Measurements from ENCODE around the gene A2ML1. TPM values are rescaled to one million over a fixed set of nuclear protein-coding genes. Genes with fewer than 3 reads are reported as not detected.
"Not testable (repeated sequence)": the region's sequence is repeated elsewhere in the genome, so short reads cannot be mapped to it uniquely, and the experiment has no call there.

Gene A2ML1
- not detected in 2 replicates for total RNA-seq (2014; rRNA removed; shearing (Covaris generic))

DNA sequence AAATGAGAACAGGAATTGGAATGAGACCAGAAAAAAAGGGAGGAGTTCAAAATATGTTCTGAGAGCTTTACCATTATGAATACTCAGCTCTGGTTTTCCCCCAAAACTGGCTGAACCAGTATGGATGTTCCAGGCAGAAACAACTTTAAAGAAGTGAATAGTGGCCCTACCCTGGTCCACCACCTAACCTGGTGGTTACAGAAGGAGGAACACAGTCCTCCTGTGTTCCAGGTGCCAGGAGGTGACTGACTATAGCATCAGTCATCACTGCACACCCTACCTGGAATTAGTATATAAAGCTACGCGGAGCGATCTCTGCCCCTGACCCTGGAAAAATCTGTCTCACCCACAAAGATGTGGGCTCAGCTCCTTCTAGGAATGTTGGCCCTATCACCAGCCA lies at the start of gene A2ML1:
Gene A2ML1 (plus strand): TSS at position 324 of the 400 bp plus-strand sequence. CDS start 31 bp downstream, at position 355.
- no peak for DNase-seq (ENCODE audit: low spot score)
- in situ Hi-C loops (cut with HindIII; ENCODE audit: low sequenced_read_pairs): no loop called here

DNA sequence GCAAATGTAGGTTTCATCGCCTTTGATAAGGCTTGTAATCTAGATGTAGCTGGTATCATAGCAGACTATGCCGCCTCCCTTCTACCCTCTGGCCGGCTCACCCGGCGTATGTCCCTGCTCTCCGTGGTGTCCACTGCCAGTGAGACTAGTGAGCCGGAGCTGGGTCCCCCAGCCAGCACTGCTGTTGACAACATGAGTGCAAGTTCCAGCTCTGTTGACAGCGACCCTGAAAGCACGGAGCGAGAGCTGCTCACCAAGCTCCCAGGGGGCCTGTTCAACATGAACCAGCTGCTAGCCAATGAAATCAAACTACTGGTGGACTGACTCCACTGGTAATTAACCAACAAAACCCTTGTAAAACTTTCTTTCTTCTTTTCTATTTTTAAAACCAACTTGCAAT lies 49.0 kb upstream of the A2ML1 start:
- in situ Hi-C loops (cut with HindIII; ENCODE audit: low sequenced_read_pairs): no loop called here
- no peak for DNase-seq (ENCODE audit: low spot score)

DNA sequence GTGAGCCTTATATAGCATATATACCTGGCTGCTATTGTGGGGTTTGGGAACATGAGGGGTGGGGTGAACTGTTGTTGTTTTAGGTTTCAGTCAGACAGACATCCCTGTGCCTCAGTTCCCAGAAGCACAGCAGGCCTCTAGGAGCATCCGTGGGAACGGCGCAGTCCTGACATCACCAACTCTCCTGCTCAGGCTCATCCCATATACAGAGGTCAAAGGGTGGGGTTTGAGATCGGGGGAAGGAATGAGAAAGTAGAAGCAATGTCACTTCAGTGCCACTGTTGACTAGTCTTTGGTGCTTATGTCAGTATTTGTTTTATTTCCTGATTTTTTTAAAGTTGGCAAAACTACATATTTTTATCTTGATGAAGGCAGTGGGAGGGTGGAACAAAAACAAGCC lies 43.1 kb upstream of the A2ML1 start:
- no peak for DNase-seq (ENCODE audit: low spot score)
- in situ Hi-C loops (cut with HindIII; ENCODE audit: low sequenced_read_pairs): no loop called here

DNA sequence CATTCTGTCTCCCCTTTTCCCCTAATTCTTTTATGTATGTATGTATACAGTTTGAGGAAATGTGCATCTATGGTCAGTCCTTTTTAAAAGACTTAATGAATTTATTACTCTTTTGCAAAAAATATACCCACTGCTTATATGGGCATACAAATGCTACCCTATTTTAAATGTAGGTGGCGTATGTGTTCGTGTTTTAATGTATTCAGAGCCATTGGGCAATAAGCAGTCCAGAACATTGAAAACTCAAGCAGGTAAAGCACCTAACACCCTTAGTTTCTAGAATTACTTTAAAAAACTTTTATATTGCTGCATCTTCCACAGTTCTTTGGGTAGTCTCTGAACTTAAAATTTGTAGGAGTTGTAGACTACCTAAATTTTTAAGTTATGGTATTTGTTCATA lies 42.6 kb upstream of the A2ML1 start:
- in situ Hi-C loops (cut with HindIII; ENCODE audit: low sequenced_read_pairs): no loop called here
- DNase-seq (ENCODE audit: low spot score): no peak

DNA sequence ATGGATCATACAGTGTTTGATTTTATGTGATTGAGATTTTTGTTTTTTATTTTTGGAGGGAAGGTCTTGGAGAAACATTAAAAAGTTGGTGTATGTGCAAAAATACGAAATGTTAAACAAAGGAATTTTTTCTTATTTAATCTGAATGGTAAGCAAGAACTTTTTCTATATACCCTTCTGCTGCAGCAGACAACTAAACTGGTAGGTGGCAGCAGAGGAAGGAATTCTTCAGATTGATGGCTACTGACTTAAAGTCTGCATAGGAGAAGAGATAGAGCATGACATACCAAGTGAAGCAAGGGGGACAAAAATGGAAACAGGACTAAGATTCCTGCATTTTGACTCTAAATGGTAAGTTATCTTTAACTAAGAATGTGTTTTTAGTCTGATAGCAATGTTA lies 42.0 kb upstream of the A2ML1 start:
- peak; percentile 81 for DNase-seq (ENCODE audit: low spot score)
- in situ Hi-C loops (cut with HindIII; ENCODE audit: low sequenced_read_pairs): no loop called here

DNA sequence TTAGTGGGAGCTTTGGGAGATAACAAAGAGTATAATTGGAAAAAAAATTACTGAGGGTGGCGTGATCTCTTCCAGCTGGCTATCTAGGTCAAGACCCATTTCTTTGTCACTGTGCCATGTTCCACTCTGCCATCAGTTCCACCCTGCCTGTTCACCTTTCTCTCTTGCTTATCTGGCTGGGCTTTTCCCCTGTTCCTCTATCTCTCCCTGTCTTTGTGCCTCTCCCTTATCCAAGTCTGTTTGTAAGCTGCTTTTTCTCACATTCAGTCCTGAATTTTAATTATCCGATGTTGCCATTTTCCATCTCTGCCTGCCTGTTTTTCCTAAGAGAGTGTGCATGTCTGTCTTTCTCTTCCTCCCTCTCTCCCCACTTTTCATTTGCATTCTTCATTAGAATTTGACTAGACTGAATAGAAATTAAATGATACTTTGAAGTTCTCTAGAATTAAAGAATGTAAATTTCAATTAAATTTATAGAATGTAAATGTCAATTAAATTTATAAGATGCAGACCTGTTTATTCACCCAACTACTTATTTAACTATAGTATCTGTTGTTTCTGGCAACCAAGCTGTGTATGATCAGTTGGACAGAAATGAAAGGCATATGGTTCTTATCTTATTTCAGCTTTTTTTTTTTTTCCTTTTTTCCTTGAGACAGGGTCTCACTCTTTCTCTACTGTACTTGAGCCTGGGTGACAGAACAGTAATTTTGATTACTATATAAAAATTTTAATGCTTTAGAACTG lies 40.9 kb upstream of the A2ML1 start:
- DNase-seq (ENCODE audit: low spot score): peak; percentile 93
- in situ Hi-C loops (cut with HindIII; ENCODE audit: low sequenced_read_pairs): no loop called here

DNA sequence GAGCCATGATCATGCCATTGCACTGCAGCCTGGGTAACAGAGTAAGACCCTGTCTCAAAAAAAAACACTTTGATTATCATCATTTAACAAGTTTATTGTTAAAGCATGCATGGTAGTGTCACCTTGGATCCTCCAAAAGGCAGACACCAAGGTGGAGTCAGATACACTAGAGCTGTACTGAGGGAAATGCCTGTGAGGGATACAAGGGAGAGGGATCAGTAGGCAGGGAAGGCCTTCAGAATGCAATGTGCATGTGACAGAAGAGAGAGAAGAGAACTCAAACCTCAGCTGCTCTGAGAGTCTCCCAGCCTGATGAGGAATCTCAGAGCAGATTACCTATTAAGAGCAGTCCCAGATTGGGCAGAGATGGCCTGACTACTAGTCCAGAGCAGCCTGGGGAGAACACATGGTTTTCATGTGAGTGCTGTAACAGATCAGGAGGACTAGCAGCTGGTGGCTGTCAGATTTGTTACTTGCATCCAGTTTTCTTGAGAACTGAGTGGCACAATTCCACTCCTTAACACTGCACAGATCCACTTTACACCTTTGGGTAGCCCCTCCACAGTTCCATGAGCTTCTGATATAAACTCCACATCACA lies 38.0 kb upstream of the A2ML1 start:
- DNase-seq (ENCODE audit: low spot score): peak; percentile 59
- in situ Hi-C loops (cut with HindIII; ENCODE audit: low sequenced_read_pairs): no loop called here

DNA sequence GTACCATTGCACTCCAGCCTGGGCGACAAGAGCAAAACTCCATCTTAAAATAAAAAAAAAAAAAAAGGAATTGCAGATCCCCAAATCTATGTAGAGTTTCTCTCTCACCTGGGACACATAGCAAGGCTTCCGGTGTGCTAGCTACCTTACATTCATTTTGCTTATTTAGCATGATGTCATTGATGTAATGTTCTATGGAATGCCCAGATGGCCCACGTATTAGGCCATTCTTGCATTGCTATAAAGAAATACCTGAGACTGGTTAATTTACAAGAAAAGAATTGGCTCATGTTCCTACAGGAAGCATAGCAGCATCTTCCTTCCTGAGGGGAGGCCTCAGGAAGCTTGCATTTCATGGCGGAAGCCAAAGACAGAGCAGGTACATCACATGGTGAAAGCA lies 36.9 kb upstream of the A2ML1 start:
- no peak for DNase-seq (ENCODE audit: low spot score)
- in situ Hi-C loops (cut with HindIII; ENCODE audit: low sequenced_read_pairs): no loop called here

DNA sequence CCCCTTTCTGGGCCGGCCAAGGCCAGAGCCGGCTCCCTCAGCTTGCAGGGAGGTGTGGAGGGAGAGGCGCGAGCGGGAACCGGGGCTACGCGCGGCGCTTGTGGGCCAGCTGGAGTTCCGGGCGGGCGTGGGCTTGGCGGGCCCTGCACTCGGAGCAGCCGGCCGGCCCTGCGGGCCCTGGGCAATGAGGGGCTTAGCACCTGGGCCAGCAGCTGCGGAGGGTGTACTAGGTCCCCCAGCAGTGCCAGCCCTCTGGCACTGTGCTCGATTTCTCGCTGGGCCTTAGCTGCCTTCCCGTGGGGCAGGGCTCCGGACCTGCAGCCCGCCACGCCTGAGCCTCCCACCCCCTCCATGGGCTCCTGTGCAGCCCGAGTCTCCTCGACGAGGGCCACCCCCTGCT lies 35.2 kb upstream of the A2ML1 start:
- in situ Hi-C loops (cut with HindIII; ENCODE audit: low sequenced_read_pairs); DNase-seq (ENCODE audit: low spot score): not testable (repeated sequence)

DNA sequence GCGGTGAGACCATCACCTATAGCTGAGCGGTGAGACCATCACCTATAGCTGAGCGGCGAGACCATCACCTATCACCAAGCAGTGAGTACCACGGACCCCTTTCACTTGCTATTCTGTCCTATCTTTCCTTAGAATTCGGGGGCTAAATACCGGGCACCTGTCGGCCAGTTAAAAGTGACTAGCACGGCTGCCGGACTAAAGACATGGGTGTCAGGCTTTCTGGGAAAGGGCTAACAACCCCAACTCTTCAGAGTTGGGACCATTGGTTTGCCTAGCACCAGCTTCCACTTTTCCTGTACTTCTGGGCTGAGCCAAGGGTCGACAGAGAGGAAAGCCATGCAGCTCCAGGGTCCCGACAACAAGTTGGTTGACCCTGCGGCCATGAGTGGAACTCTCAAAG lies 33.7 kb upstream of the A2ML1 start:
- DNase-seq (ENCODE audit: low spot score); in situ Hi-C loops (cut with HindIII; ENCODE audit: low sequenced_read_pairs): not testable (repeated sequence)

DNA sequence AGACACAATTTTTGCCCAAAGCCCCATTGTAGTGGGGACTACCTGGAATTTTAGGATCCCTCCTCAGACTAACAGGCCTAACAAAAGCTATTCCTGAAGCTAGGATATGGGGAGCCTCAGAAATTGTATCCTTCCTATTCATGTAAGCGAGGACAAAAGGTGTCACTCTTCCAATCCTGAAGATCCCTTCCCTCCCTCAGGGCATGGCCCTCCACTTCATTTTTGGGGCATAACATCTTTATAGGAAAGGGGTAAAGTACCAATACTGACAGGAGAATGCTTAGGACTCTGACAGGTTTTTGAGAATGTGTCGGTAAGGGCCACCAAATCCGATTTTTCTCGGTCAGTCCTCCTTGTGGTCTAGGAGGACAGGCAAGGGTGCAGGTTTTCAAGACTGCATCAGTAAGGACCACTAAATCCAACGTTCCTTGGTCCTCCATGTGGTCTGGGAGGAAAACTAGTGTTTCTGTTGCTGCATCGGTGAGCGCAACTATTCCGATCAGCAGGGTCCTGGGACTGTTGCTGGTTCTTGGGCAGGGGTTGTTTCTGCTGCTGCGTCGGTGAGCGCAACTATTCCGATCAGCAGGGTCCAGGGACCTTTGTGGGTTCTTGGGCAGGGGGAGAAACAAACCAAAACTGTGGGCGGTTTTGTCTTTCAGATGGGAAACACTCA lies 32.9 kb upstream of the A2ML1 start:
- DNase-seq (ENCODE audit: low spot score); in situ Hi-C loops (cut with HindIII; ENCODE audit: low sequenced_read_pairs): not testable (repeated sequence)

DNA sequence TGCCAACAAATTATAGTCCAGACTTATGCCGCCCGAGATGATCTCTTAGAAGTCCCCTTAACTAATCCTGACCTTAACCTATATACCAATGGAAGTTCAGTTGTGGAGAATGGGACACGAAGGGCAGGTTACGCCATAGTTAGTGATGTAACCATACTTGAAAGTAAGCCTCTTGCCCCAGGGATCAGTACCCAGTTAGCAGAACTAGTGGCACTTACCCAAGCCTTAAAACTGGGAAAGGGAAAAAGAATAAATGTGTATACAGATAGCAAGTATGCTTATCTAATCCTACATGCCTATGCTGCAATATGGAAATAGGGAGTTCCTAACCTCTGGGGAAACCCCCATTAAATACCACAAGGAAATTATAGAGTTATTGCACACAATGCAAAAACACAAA lies 29.2 kb upstream of the A2ML1 start:
- in situ Hi-C loops (cut with HindIII; ENCODE audit: low sequenced_read_pairs); DNase-seq (ENCODE audit: low spot score): not testable (repeated sequence)

DNA sequence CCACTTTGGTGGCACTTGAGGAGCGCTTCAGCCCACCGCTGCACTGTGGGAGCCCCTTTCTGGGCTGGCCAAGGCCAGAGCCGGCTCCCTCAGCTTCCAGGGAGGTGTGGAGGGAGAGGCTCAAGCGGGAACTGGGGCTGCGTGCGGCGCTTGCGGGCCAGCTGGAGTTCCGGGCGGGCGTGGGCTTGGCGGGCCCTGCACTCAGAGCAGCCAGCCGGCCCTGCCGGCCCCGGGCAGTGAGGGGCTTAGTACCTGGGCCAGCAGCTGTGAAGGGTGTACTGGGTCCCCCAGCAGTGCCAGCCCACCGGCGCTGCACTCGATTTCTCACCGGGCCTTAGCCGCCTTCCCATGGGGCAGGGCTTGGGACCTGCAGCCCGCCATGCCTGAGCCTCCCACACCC lies 27.8 kb upstream of the A2ML1 start:
- in situ Hi-C loops (cut with HindIII; ENCODE audit: low sequenced_read_pairs); DNase-seq (ENCODE audit: low spot score): not testable (repeated sequence)

DNA sequence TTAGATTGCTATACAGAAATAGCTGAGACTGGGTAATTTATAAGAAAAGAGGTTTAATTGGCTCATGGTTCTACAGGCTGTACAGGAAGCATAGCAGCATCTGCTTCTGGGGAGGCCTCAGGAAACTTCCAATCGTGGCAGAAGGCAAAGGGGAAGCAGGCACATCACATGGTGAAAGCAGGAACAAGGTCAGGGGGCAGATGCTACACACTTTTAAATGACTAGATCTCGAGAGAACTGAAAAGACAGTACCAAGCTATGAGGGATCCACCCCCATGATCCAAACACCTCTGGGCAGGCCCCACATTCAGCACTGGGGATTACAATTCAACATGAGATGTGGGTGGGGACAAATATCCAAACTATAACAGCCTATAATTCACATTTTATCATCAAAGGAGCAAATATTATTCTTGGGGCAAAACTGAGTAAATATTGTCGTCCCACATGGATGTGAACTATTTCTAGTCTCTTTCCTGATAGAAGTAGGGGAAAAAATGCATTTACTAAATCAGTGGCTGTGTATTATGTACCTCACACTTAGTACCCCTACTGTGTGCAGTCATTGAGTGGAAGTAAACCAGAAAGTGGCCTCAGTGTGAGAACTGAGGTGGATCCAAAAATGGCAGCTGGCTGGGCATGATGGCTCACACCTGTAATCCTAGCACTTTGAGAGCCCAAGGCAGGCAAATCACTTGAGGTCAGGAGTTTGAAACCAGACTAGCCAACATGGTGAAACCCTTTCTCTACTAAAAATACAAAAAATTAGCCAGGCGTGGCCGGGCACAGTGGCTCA lies 25.4 kb upstream of the A2ML1 start:
- DNase-seq (ENCODE audit: low spot score): no peak
- in situ Hi-C loops (cut with HindIII; ENCODE audit: low sequenced_read_pairs): no loop called here

DNA sequence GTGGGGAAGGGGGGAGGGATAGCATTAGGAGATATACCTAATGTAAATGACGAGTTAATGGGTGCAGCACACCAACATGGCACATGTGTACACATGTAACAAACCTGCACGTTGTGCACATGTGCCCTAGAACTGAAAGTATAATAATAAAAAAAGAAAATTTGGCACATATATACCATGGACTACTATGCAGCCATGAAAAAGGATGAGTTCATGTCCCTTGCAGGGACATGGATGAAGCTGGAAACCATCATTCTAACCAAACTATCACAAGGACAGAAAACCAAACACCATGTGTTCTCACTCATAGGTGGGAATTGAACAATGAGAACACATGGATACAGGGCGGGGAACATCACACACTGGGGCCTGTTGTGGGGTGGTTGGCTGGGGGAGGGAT lies 21.2 kb upstream of the A2ML1 start:
- DNase-seq (ENCODE audit: low spot score); in situ Hi-C loops (cut with HindIII; ENCODE audit: low sequenced_read_pairs): not testable (repeated sequence)

DNA sequence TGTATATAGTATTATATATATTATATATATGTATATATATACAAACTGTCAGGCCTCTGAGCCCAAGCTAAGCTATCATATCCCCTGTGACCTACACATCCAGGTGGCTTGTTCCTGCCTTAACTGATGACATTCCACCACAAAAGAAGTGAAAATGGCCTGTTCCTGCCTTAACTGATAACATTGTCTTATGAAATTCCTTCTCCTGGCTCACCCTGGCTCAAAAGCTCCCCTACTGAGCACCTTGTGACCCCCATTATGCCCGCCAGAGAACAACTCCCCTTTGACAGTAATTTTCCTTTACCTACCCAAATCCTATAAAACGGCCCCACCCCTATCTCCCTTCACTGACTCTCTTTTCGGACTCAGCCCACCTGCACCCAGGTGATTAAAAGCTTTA lies 17.6 kb upstream of the A2ML1 start:
- in situ Hi-C loops (cut with HindIII; ENCODE audit: low sequenced_read_pairs); DNase-seq (ENCODE audit: low spot score): not testable (repeated sequence)

DNA sequence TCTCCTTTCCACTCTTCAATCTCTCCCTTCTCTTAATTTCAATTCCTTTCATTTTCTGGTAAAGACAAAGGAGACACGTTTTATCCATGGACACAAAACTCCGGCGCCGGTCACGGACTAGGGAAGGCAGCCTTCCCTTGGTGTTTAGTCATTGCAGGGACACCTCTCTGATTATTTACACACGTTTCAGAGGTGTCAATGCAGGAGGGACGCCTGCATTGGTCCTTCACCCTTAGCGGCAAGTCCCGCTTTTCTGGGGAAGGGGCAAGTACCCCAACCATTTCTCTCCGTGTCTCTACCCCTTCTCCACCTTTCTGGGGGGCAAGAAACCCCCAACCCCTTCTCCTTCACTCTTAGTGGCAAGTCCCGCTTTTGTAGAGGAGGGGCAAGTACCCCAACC lies 16.9 kb upstream of the A2ML1 start:
- in situ Hi-C loops (cut with HindIII; ENCODE audit: low sequenced_read_pairs); DNase-seq (ENCODE audit: low spot score): not testable (repeated sequence)

DNA sequence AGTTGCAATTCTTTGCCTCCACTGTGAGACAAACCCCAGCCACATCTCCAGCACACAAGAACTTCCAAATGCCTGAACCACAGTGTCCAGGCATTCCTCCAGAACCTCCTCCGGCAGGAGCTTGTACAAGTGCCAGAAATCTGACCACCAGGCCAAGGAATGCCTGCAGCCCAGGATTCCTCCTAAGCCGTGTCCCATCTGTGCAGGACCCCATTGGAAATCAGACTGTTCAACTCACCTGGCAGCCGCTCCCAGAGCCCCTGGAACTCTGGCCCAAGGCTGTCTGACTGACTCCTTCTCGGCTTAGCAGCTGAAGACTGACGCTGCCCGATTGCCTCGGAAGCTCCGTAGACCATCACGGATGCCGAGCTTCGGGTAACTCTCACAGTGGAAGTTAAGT lies 15.3 kb upstream of the A2ML1 start:
- in situ Hi-C loops (cut with HindIII; ENCODE audit: low sequenced_read_pairs): not testable (repeated sequence)
- DNase-seq (ENCODE audit: low spot score): peak; percentile 69

DNA sequence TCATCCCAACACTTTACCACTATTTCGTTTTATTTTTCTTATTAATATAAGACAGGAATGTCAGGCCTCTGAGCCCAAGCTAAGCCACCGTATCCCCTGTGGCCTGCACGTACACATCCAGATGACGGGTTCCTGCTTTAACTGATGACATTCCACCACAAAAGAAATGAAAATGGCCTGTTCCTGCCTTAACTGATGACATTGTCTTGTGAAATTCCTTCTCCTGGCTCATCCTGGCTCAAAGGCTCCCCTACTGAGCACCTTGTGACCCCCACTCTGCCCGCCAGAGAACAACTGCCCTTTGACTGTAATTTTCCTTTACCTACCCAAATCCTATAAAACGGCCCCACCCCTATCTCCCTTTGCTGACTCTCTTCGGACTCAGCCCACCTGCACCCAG lies 12.3 kb upstream of the A2ML1 start:
- DNase-seq (ENCODE audit: low spot score); in situ Hi-C loops (cut with HindIII; ENCODE audit: low sequenced_read_pairs): not testable (repeated sequence)

All from G401 (cell line).